OCI-LY3 (cell line): ENCODE data around the gene GNAZ.

ENCODE experiments used
- H2AFZ ChIP-seq: fragments of 200-600, 300-600 bp; shearing (Covaris generic); 2 replicates; pipeline ENCODE4 v1.6.0; 2014; ENCODE audit warnings: antibody characterized with exemption, low read depth, low read length
- H3K27ac ChIP-seq: fragments of 200-600, 300-600 bp; sonication (generic); 2 replicates; pipeline ENCODE4 v1.5.1; 2014; ENCODE audit warnings: mild to moderate bottlenecking, low read length, moderate library complexity, mixed read lengths
- H3K27me3 ChIP-seq: fragments of 200-600, 300-600 bp; sonication (generic); 2 replicates; pipeline ENCODE4 v1.6.1; 2014; ENCODE audit warnings: low read depth, low read length, mixed read lengths
- H3K36me3 ChIP-seq: fragments of 200-600, 300-600 bp; sonication (generic); replicated peaks from 2 replicates; pipeline ENCODE3; 2014; ENCODE audit warnings: low read depth, low read length, mixed read lengths
- H3K4me1 ChIP-seq: fragments of 300-600, 200-600 bp; sonication (generic); 2 replicates; pipeline ENCODE4 v1.6.1; 2014; ENCODE audit warnings: low read length, mixed read lengths
- H3K4me2 ChIP-seq: fragments of 200-600, 300-600 bp; sonication (generic); 2 replicates; pipeline ENCODE4 v1.6.1; 2014; ENCODE audit warnings: low read length, mixed read lengths
- H3K4me3 ChIP-seq: fragments of 300-600, 200-600 bp; sonication (generic); 2 replicates; pipeline ENCODE4 v1.5.1; 2014; ENCODE audit warnings: antibody characterized with exemption, mild to moderate bottlenecking, low read length, moderate library complexity
- H3K79me2 ChIP-seq: fragments of 300-600, 200-600 bp; shearing (Covaris generic); 2 replicates; pipeline ENCODE4 v1.6.1; 2014; ENCODE audit warnings: mild to moderate bottlenecking, low read length, mixed read lengths
- H3K9ac ChIP-seq: fragments of 300-600, 200-600 bp; shearing (Covaris generic); 2 replicates; pipeline ENCODE4 v1.6.0; 2014; ENCODE audit warnings: mild to moderate bottlenecking, low read length, moderate library complexity
- H3K9me3 ChIP-seq: fragments of 200-600, 300-600 bp; shearing (Covaris generic); 2 replicates; pipeline ENCODE4 v1.6.1; 2014; ENCODE audit warnings: low read length, mixed read lengths; ENCODE audit not compliant: insufficient read depth
- H4K20me1 ChIP-seq: fragments of 200-600, 300-600 bp; sonication (generic); 2 replicates; pipeline ENCODE4 v1.6.1; 2016; ENCODE audit warnings: low read length, mixed read lengths; ENCODE audit not compliant: insufficient read depth
- EZH2phosphoT487 ChIP-seq: fragments of 200-600 bp; shearing (Covaris generic); IDR thresholded peaks from 2 replicates; pipeline ENCODE4 v1.6.1; 2018; ENCODE audit warnings: antibody characterized with exemption, mixed run types, low read depth
- TF ChIP-seq, protein P1 (sequence below): fragments of 200-600, 300-600 bp; sonication (generic); IDR thresholded peaks from 2 replicates; pipeline ENCODE4 v1.5.1; 2014; ENCODE audit warnings: antibody characterized with exemption, low read length, low read depth

GNAZ gene

DNA sequence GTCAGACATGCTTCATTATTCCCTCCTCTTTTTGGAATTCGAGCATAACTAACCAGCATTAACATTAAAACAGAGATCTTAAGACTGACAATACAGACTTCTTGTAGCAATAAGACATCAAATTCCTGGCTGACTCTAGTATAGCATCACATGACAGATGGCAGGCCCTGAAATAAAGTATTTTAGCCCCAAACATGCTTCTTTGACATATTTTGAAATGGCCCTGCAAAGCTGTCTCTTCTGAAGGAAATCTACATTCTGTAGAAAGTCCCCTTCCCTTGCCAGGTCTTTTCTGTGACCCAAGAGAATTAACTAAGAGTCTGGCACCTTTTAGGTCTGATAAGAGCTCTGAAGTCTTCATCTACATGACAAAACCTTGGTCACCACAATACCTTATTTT lies 38.5 kb upstream of the GNAZ start:
- Histone ChIP-seq H3K4me1 (peaks cover 37% of the 10 kb centered on the region), H3K27ac (no peak overlapping the region), H4K20me1 (no peaks in the 10 kb centered on the region), H3K79me2 (no peaks in the 10 kb centered on the region), H2AFZ (no peak overlapping the region), H3K9ac (no peak overlapping the region), H3K4me2 (no peak overlapping the region), H3K9me3 (no peaks in the 10 kb centered on the region), H3K4me3 (no peak overlapping the region), H3K27me3 (no peaks in the 10 kb centered on the region), H3K36me3 (no peaks in the 10 kb centered on the region)
- no peak for TF ChIP-seq EZH2phosphoT487
- TF ChIP-seq, protein P1, sequence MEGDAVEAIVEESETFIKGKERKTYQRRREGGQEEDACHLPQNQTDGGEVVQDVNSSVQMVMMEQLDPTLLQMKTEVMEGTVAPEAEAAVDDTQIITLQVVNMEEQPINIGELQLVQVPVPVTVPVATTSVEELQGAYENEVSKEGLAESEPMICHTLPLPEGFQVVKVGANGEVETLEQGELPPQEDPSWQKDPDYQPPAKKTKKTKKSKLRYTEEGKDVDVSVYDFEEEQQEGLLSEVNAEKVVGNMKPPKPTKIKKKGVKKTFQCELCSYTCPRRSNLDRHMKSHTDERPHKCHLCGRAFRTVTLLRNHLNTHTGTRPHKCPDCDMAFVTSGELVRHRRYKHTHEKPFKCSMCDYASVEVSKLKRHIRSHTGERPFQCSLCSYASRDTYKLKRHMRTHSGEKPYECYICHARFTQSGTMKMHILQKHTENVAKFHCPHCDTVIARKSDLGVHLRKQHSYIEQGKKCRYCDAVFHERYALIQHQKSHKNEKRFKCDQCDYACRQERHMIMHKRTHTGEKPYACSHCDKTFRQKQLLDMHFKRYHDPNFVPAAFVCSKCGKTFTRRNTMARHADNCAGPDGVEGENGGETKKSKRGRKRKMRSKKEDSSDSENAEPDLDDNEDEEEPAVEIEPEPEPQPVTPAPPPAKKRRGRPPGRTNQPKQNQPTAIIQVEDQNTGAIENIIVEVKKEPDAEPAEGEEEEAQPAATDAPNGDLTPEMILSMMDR: no peak

DNA sequence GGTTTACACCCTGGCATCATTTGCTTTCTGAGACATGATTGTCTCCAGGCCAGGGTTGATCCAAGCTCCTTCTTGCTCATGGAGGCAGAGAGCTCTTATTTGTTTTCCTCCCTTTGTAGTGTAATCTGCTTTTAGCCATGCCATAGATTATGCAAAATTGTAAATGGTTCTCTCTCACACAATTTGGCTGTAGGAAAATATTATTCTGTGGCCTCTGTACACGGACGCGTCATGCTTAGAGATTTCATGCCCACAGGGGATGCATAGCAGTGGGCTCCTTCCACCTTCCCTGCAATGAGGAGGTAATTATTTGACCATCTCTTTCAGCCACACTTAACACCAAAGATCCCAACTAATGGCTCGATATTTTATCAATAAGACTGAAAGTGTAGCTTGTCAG lies 37.7 kb upstream of the GNAZ start:
- Histone ChIP-seq H3K27ac (no peak overlapping the region), H3K4me1 (peaks cover 45% of the 10 kb centered on the region), H3K9ac (no peak overlapping the region), H4K20me1 (no peaks in the 10 kb centered on the region), H3K9me3 (no peaks in the 10 kb centered on the region), H3K27me3 (no peaks in the 10 kb centered on the region), H3K36me3 (no peaks in the 10 kb centered on the region), H2AFZ (no peak overlapping the region), H3K79me2 (no peaks in the 10 kb centered on the region), H3K4me3 (no peak overlapping the region), H3K4me2 (no peak overlapping the region)
- TF ChIP-seq, protein P1: no peak
- TF ChIP-seq EZH2phosphoT487: no peak

DNA sequence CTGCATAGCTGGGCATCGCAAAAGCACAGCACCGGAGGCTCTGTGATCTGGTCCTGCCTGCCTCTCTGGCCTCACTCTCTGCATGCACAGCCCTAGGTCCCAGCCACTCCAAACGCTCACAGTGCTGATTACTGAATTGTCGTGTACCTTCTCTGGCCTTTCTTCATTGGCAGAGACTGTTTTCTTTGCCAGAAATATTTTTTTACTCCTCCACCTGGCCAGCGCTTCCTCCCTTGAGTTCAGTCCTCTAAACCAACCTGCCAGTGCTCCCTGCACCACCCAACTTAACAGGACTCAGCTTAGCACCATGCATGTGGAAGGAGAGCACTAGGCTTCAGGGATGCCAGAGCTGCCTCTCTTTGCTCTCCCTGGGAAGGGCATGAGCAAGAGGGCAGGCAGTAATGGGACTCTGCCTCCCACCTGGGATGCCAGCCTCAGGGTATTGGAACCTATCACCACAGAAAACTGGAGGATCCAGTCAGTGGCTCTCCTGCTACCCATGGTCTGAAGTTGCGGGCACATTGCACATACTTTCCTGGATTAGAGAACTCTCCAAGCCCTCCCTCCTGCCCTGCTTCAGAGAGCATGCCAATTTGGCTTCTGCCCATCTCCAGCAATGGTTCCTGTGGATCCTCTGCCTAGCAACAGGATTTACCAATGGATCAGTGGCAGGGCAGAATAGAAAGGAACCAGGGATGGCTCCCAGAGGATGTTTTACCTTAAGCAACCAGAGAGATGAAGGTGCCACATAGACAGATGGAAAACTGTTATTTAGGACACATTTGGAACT lies 37.0 kb upstream of the GNAZ start:
- H3K4me2 ChIP-seq: no peak overlapping the region

More for the DNA sequence above, 37.0 kb upstream of the GNAZ start:
- no peak overlapping the region for H3K27ac ChIP-seq
- no peak overlapping the region for H3K9ac ChIP-seq
- H3K79me2 ChIP-seq: no peaks in the 10 kb centered on the region
- no peaks in the 10 kb centered on the region for H4K20me1 ChIP-seq
- peaks cover 52% of the 10 kb centered on the region for H3K4me1 ChIP-seq
- no peak for TF ChIP-seq EZH2phosphoT487
- TF ChIP-seq, protein P1: no peak
- no peak overlapping the region for H3K4me3 ChIP-seq
- H3K36me3 ChIP-seq: no peaks in the 10 kb centered on the region
- no peak overlapping the region for H2AFZ ChIP-seq
- no peaks in the 10 kb centered on the region for H3K9me3 ChIP-seq
- no peaks in the 10 kb centered on the region for H3K27me3 ChIP-seq
